Caco-2 (cell line): ENCODE results near the gene NOP10. TPM values are rescaled to one million over a fixed set of nuclear protein-coding genes. Genes with fewer than 3 reads are reported as not detected.

ENCODE experiments used
- BruUV-seq: library from RNA; stranded (reverse); fragments of 400-500 nt; replicated peaks from 2 replicates; lab custom pipeline; 2021; lab: Mats Ljungman, UMichigan
- CTCF ChIA-PET: fragments of 300-600 bp; sonication (Branson Sonifier 250); formaldehyde crosslinking; loops from one replicate; lab custom pipeline; 2022; ENCODE audit warnings: antibody characterized with exemption; lab: Charles Lee
- POLR2A ChIA-PET: fragments of 300-600 bp; sonication (Branson Sonifier 250); formaldehyde crosslinking; loops from one replicate; lab custom pipeline; 2022; ENCODE audit warnings: antibody characterized with exemption; lab: Charles Lee
- DNase-seq, 2 experiments: peaks; one replicate each; pipeline versions ENCODE4 v3.0.0 to v3.0.0-alpha.2; 2020 to 2022
- H3K27me3 ChIP-seq: replicated peaks from 2 replicates; pipeline ENCODE4 v1.6.0; 2011; ENCODE audit warnings: low read length; ENCODE audit not compliant: control insufficient read depth, insufficient read depth
- H3K36me3 ChIP-seq: 2 replicates; pipeline ENCODE4 v1.5.1; 2011; ENCODE audit warnings: low read length; ENCODE audit not compliant: control insufficient read depth, insufficient read depth
- H3K4me1 ChIP-seq: fragments of 250-450 bp; sonication (Bioruptor Pico); 2 replicates; pipeline ENCODE4 v1.5.1; 2020; ENCODE audit warnings: mild to moderate bottlenecking
- H3K4me3 ChIP-seq: 2 replicates; pipeline ENCODE4 v1.5.1; 2011; ENCODE audit warnings: low read depth, mild to moderate bottlenecking, control low read depth, low read length
- H3K9me3 ChIP-seq: fragments of 250-450 bp; sonication (Bioruptor Pico); 2 replicates; pipeline ENCODE4 v1.5.1; 2020; ENCODE audit warnings: mild to moderate bottlenecking, moderate library complexity
- H3K27ac Mint-ChIP-seq: one replicate; pipeline ENCODE4 v1.8.0; 2022; ENCODE audit warnings: mixed read lengths; ENCODE audit not compliant: unreplicated experiment
- H3K27me3 Mint-ChIP-seq: one replicate; pipeline ENCODE4 v1.8.0; 2022; ENCODE audit warnings: mixed read lengths; ENCODE audit not compliant: insufficient read depth, unreplicated experiment
- H3K36me3 Mint-ChIP-seq: one replicate; pipeline ENCODE4 v1.8.0; 2022; ENCODE audit warnings: mild to moderate bottlenecking, mixed read lengths; ENCODE audit not compliant: insufficient read depth, unreplicated experiment
- H3K4me1 Mint-ChIP-seq: one replicate; pipeline ENCODE4 v1.8.0; 2022; ENCODE audit warnings: low read depth, mixed read lengths; ENCODE audit not compliant: unreplicated experiment
- H3K4me3 Mint-ChIP-seq: one replicate; pipeline ENCODE4 v1.8.0; 2022; ENCODE audit warnings: mild to moderate bottlenecking, moderate library complexity, mixed read lengths; ENCODE audit not compliant: unreplicated experiment
- H3K9me3 Mint-ChIP-seq: one replicate; pipeline ENCODE4 v1.8.0; 2022; ENCODE audit warnings: mixed read lengths; ENCODE audit not compliant: unreplicated experiment
- CTCF ChIP-seq, 2 experiments: fragments of 200-600 bp in 1 of 2; IDR thresholded peaks; 1 replicate in 1 of 2; 2 replicates in 1 of 2; pipeline versions ENCODE4 v1.5.1 to v1.8.0; 2011 to 2022; ENCODE audit warnings: antibody characterized with exemption in 1 of 2, control low read depth in 1 of 2, inconsistent platforms in 1 of 2, low read depth in 1 of 2, low read length in 1 of 2, mild to moderate bottlenecking in 1 of 2, moderate library complexity in 1 of 2; ENCODE audit not compliant: insufficient read depth in 1 of 2, severe bottlenecking in 1 of 2, unreplicated experiment in 1 of 2
- intact Hi-C: fragments of 100-400 bp; cut with micrococcal nuclease; formaldehyde crosslinking; loops from one replicate; pipeline ENCODE4 v1.10.0; 2022; ENCODE audit not compliant: unreplicated experiment
- total RNA-seq: library from RNA; stranded (reverse); gene quantifications from 2 replicates; pipeline ENCODE4 v1.2.3, GENCODE V29; 2022

Gene NOP10
- total RNA-seq, 1 experiment from 2014 or later: 171 TPM

GRCh38 chr15:34341381-34342212 is 1.3 kb downstream of the NOP10 start:
- H3K4me3 ChIP-seq: peak overlapping the region; percentile 80
- no peak for TF ChIP-seq CTCF (IDR thresholded peaks at IDR 0.05; ENCODE audit: insufficient read depth in 1 of 2, low read depth in 1 of 2, low read length in 1 of 2, severe bottlenecking in 1 of 2, unreplicated experiment in 1 of 2)
- H3K4me1 ChIP-seq: no peaks in the 10 kb centered on the region
- Mint-ChIP-seq H3K9me3 (no peaks in the 10 kb centered on the region), H3K27me3 (no peaks in the 10 kb centered on the region), H3K4me3 (no peak overlapping the region), H3K27ac (no peak overlapping the region), H3K36me3 (peaks cover 43% of the 10 kb centered on the region), H3K4me1 (no peaks in the 10 kb centered on the region)
- H3K36me3 ChIP-seq: peaks cover 1% of the 10 kb centered on the region; the same call in 1 of the 2 replicates
- no peaks in the 10 kb centered on the region for H3K9me3 ChIP-seq
- no peaks in the 10 kb centered on the region for H3K27me3 ChIP-seq
- CTCF ChIA-PET: no interaction called here
- POLR2A ChIA-PET: no interaction called here
- DNase-seq: no peak
- TSS peak; percentile 54 for BruUV-seq
- intact Hi-C loops: no loop called here

GRCh38 chr15:34339946-34340345 is 3.0 kb downstream of the NOP10 start:
- H3K36me3 ChIP-seq: peaks cover 1% of the 10 kb centered on the region; the same call in 1 of the 2 replicates
- Mint-ChIP-seq H3K36me3 (peaks cover 43% of the 10 kb centered on the region), H3K9me3 (no peaks in the 10 kb centered on the region), H3K4me1 (no peaks in the 10 kb centered on the region), H3K27me3 (no peaks in the 10 kb centered on the region), H3K27ac (no peak overlapping the region), H3K4me3 (no peak overlapping the region)
- POLR2A ChIA-PET: no interaction called here
- no peaks in the 10 kb centered on the region for H3K27me3 ChIP-seq
- no TSS peak for BruUV-seq
- intact Hi-C loops: no loop called here
- H3K4me1 ChIP-seq: no peaks in the 10 kb centered on the region
- CTCF ChIA-PET: interaction anchor here (3.0 kb wide), 1 partner anchor 28 kb away, joined by 13 read pairs; the partner anchor contains the start of gene LPCAT4
- no peak for DNase-seq
- no peak overlapping the region for H3K4me3 ChIP-seq
- no peaks in the 10 kb centered on the region for H3K9me3 ChIP-seq
- no peak for TF ChIP-seq CTCF (IDR thresholded peaks at IDR 0.05; ENCODE audit: insufficient read depth in 1 of 2, low read depth in 1 of 2, low read length in 1 of 2, severe bottlenecking in 1 of 2, unreplicated experiment in 1 of 2)

GRCh38 chr15:34338347-34338746 is 4.6 kb downstream of the NOP10 start:
- Histone ChIP-seq H3K4me1 (no peaks in the 10 kb centered on the region), H3K9me3 (no peaks in the 10 kb centered on the region), H3K36me3 (peaks cover 1% of the 10 kb centered on the region; the same call in 1 of the 2 replicates), H3K27me3 (no peaks in the 10 kb centered on the region), H3K4me3 (peak overlapping the region; percentile 89)
- CTCF ChIA-PET: interaction anchor here (0.9 to 3.0 kb wide), 3 partner anchors 10 to 29 kb away, joined by 3 to 13 read pairs (median 5); partner anchors contain the start of gene LPCAT4
- H3K4me3 Mint-ChIP-seq: peak overlapping the region; percentile 94
- H3K36me3 Mint-ChIP-seq: peaks cover 43% of the 10 kb centered on the region
- intact Hi-C loops: loop anchor here (1.0 kb wide), 1 partner anchor 29 kb away; the partner anchor contains the start of gene LPCAT4
- no peaks in the 10 kb centered on the region for H3K27me3 Mint-ChIP-seq
- POLR2A ChIA-PET: interaction anchor here (0.7 to 1.1 kb wide), 3 partner anchors 20 to 236 kb away, joined by 3 to 4 read pairs (median 4); partner anchors contain the start of genes EMC7 and PGBD4
- no peak for TF ChIP-seq CTCF (IDR thresholded peaks at IDR 0.05; ENCODE audit: insufficient read depth in 1 of 2, low read depth in 1 of 2, low read length in 1 of 2, severe bottlenecking in 1 of 2, unreplicated experiment in 1 of 2)
- no peak overlapping the region for H3K27ac Mint-ChIP-seq
- no peaks in the 10 kb centered on the region for H3K4me1 Mint-ChIP-seq
- no peak for DNase-seq
- H3K9me3 Mint-ChIP-seq: no peaks in the 10 kb centered on the region
- no TSS peak for BruUV-seq
